ENCODE data around the gene AP3B2.

DNA sequence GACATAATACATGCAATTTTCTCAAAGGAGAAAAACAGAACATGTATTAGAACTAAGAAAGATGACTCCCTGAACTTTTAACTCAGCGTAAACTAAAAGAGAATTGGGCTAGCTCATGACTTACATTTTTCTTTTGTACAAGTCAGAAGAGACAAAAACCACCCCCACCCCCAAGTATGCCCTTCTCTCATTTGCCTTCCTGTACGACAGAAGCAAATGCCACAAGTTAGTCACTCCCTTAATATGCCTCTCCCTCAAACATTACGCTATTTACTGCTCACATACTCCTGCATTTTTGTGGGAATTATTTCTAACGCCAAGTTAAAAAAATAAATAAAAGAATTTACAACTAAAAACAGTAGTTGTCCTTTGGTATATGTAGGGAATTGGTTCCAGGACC, 84.5 kb downstream of the AP3B2 start:
- TF ChIP-seq, protein P1, sequence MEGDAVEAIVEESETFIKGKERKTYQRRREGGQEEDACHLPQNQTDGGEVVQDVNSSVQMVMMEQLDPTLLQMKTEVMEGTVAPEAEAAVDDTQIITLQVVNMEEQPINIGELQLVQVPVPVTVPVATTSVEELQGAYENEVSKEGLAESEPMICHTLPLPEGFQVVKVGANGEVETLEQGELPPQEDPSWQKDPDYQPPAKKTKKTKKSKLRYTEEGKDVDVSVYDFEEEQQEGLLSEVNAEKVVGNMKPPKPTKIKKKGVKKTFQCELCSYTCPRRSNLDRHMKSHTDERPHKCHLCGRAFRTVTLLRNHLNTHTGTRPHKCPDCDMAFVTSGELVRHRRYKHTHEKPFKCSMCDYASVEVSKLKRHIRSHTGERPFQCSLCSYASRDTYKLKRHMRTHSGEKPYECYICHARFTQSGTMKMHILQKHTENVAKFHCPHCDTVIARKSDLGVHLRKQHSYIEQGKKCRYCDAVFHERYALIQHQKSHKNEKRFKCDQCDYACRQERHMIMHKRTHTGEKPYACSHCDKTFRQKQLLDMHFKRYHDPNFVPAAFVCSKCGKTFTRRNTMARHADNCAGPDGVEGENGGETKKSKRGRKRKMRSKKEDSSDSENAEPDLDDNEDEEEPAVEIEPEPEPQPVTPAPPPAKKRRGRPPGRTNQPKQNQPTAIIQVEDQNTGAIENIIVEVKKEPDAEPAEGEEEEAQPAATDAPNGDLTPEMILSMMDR (IDR thresholded peaks at IDR 0.05; ENCODE audit: low read length), result no peak
- TF ChIP-seq EZH2phosphoT487 (IDR thresholded peaks at IDR 0.05; ENCODE audit: low read length) (no peak), EZH2 (optimal IDR thresholded peaks at IDR 0.05; ENCODE audit: low read depth, low read length) (no peak)

Data from MM.1S (cell line).